GM06990 (cell line): ENCODE results near the gene TMEM258.

ENCODE experiments used
- DNase-seq: peaks from one replicate; pipeline ENCODE4 v3.0.0-alpha.2; 2011; ENCODE audit not compliant: insufficient read length; ENCODE audit errors: extremely low read depth
- H3K27me3 ChIP-seq: replicated peaks from 2 replicates; pipeline ENCODE4 v1.6.0; 2011; ENCODE audit warnings: low read length; ENCODE audit not compliant: control insufficient read depth, insufficient read depth
- H3K36me3 ChIP-seq: 2 replicates; pipeline ENCODE4 v1.5.1; 2011; ENCODE audit warnings: low read length; ENCODE audit not compliant: control insufficient read depth, insufficient read depth
- H3K4me3 ChIP-seq: replicated peaks from 2 replicates; pipeline ENCODE4 v1.5.1; 2011; ENCODE audit warnings: low read depth, mild to moderate bottlenecking, control low read depth, low read length
- CTCF ChIP-seq: IDR thresholded peaks from 2 replicates; pipeline ENCODE4 v1.5.1; 2011; ENCODE audit warnings: low read length, control low read depth, mild to moderate bottlenecking, inconsistent platforms; ENCODE audit not compliant: insufficient read depth, poor library complexity, severe bottlenecking

TMEM258 gene

GRCh38 chr11:61797263-61797944 lies 5.0 kb upstream of the TMEM258 start:
- peak; percentile 68 for TF ChIP-seq CTCF
- no peak for DNase-seq
- no peaks in the 10 kb centered on the region for H3K27me3 ChIP-seq
- peaks cover 11% of the 10 kb centered on the region for H3K36me3 ChIP-seq
- no peak overlapping the region for H3K4me3 ChIP-seq

- peaks cover 9% of the 10 kb centered on the region for H3K36me3 ChIP-seq
- H3K27me3 ChIP-seq = no peaks in the 10 kb centered on the region
- no peak for DNase-seq
- TF ChIP-seq CTCF = no peak
- no peak overlapping the region for H3K4me3 ChIP-seq
These were observed 3.6 kb upstream of the TMEM258 start for GRCh38 chr11:61795876-61796526.

- H3K36me3 ChIP-seq = peaks cover 10% of the 10 kb centered on the region
- TF ChIP-seq CTCF = no peak
- no peaks in the 10 kb centered on the region for H3K27me3 ChIP-seq
- no peak for DNase-seq
- H3K4me3 ChIP-seq = no peak overlapping the region
These were observed 3.1 kb upstream of the TMEM258 start for GRCh38 chr11:61795459-61795858.

- H3K27me3 ChIP-seq = no peaks in the 10 kb centered on the region
- H3K36me3 ChIP-seq = peaks cover 15% of the 10 kb centered on the region
- no peak for DNase-seq
- TF ChIP-seq CTCF = no peak
- 0 out of 2 replicates have a peak overlapping the region, but pooled peaks have one; percentile 4 for H3K4me3 ChIP-seq
These were observed 2.2 kb upstream of the TMEM258 start for GRCh38 chr11:61794579-61794978.

- Histone ChIP-seq H3K4me3 (peak overlapping the region; percentile 83), H3K27me3 (no peaks in the 10 kb centered on the region), H3K36me3 (peaks cover 19% of the 10 kb centered on the region)
- no peak for TF ChIP-seq CTCF
- no peak for DNase-seq
These were observed 1.4 kb upstream of the TMEM258 start for GRCh38 chr11:61793829-61794204.
